ENCODE measurements around the gene OR2T8.

OR2T8 gene

GRCh38 chr1:247914941-247915662, 5.0 kb upstream of the OR2T8 start:
- H2BK120ac ChIP-seq (ENCODE audit: low read depth, low read length) = no peak overlapping the region
- H3K27ac ChIP-seq (ENCODE audit: low read depth, low read length) = no peak overlapping the region
- no peak overlapping the region for H4K5ac ChIP-seq (ENCODE audit: low read length)
- no peaks in the 10 kb centered on the region for H3K4me1 ChIP-seq (ENCODE audit: control insufficient read depth, low read depth, low read length)
- H2BK5ac ChIP-seq (ENCODE audit: low read length) = no peak overlapping the region
- no peak overlapping the region for H4K8ac ChIP-seq (ENCODE audit: low read depth, low read length)
- H3K4me2 ChIP-seq (ENCODE audit: low read length) = no peak overlapping the region
- H3K4me3 ChIP-seq (ENCODE audit: low read length) = no peak overlapping the region
- no peak overlapping the region for H3K56ac ChIP-seq (ENCODE audit: low read length)
- no peak overlapping the region for H3K9ac ChIP-seq (ENCODE audit: low read length)
- no peaks in the 10 kb centered on the region for H3K79me1 ChIP-seq (ENCODE audit: low read length)
- no peak overlapping the region for H3K18ac ChIP-seq (ENCODE audit: low read length)
- H2BK15ac ChIP-seq (replicated peaks; ENCODE audit: low read depth) = no peak overlapping the region
- no peaks in the 10 kb centered on the region for H3K27me3 ChIP-seq (ENCODE audit: insufficient read depth, low read length, poor library complexity)
- no peak overlapping the region for H3K23ac ChIP-seq (ENCODE audit: low read length)
- no peak overlapping the region for H3K4ac ChIP-seq (ENCODE audit: low read depth, low read length)
- no peaks in the 10 kb centered on the region for H3K79me2 ChIP-seq (ENCODE audit: control insufficient read depth, insufficient read depth, low read length)
- H3K36me3 ChIP-seq (ENCODE audit: control insufficient read depth, insufficient read depth, low read length) = no peaks in the 10 kb centered on the region
- H2AK5ac ChIP-seq (ENCODE audit: low read length) = no peak overlapping the region
- DNase-seq = no peak
- WGBS (ENCODE audit: extremely low coverage, insufficient coverage, low lambda C conversion rate) = no CpG with 5 or more reads among the region's 4 CpGs

GRCh38 chr1:247923941-247924340, 3.9 kb downstream of the OR2T8 start:
- Histone ChIP-seq H4K5ac (ENCODE audit: low read length) (no peak overlapping the region), H3K79me2 (ENCODE audit: control insufficient read depth, insufficient read depth, low read length) (no peaks in the 10 kb centered on the region), H2BK15ac (replicated peaks; ENCODE audit: low read depth) (no peak overlapping the region), H3K18ac (ENCODE audit: low read length) (no peak overlapping the region), H3K36me3 (ENCODE audit: control insufficient read depth, insufficient read depth, low read length) (no peaks in the 10 kb centered on the region), H3K4me3 (ENCODE audit: low read length) (no peak overlapping the region), H3K4me1 (ENCODE audit: control insufficient read depth, low read depth, low read length) (no peaks in the 10 kb centered on the region), H3K9ac (ENCODE audit: low read length) (no peak overlapping the region), H2AK5ac (ENCODE audit: low read length) (no peak overlapping the region), H2BK120ac (ENCODE audit: low read depth, low read length) (no peak overlapping the region), H4K8ac (ENCODE audit: low read depth, low read length) (no peak overlapping the region), H3K56ac (ENCODE audit: low read length) (no peak overlapping the region), H3K79me1 (ENCODE audit: low read length) (no peaks in the 10 kb centered on the region), H3K4me2 (ENCODE audit: low read length) (no peak overlapping the region), H2BK5ac (ENCODE audit: low read length) (no peak overlapping the region), H3K27me3 (ENCODE audit: insufficient read depth, low read length, poor library complexity) (no peaks in the 10 kb centered on the region), H3K23ac (ENCODE audit: low read length) (no peak overlapping the region), H3K27ac (ENCODE audit: low read depth, low read length) (no peak overlapping the region), H3K4ac (ENCODE audit: low read depth, low read length) (no peak overlapping the region)
- WGBS (ENCODE audit: extremely low coverage, insufficient coverage, low lambda C conversion rate) = no CpG with 5 or more reads among the region's 3 CpGs
- DNase-seq = peak; percentile 14

DNA sequence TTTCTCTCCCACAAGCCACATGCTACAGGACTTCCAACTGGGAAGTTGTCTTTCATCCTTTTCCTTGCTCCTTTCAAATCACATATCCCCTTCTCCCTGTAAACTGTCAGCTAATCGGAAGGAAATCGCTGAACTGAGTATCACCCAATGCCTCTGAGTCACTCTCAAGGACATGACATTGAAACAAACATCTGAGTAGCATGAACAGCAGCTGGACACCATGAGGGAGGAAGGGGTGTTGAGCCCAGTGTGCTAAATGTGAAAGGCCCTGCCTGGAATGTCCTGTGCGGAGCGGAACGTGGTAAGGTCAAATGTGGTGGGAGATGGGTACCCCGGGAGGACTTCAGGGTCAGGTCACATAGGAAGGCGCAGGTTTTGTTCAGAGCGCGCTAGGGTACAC, 4.8 kb downstream of the OR2T8 start, which contains the start of gene OR2AJ1:
TSS of gene OR2AJ1 (plus strand) at position 22 of the 400 bp plus-strand sequence. CDS start 8,880 bp downstream, outside the sequence.
- no peaks in the 10 kb centered on the region for H3K4me1 ChIP-seq (ENCODE audit: control insufficient read depth, low read depth, low read length)
- H2BK5ac ChIP-seq (ENCODE audit: low read length) = no peak within 1 kb of the TSS
- no peaks in the 10 kb centered on the region for H3K79me1 ChIP-seq (ENCODE audit: low read length)
- no peaks in the 10 kb centered on the region for H3K79me2 ChIP-seq (ENCODE audit: control insufficient read depth, insufficient read depth, low read length)
- H3K9ac ChIP-seq (ENCODE audit: low read length) = no peak within 1 kb of the TSS
- no peak within 1 kb of the TSS for H3K4me3 ChIP-seq (ENCODE audit: low read length)
- no peak within 1 kb of the TSS for H3K23ac ChIP-seq (ENCODE audit: low read length)
- no peak within 1 kb of the TSS for H3K56ac ChIP-seq (ENCODE audit: low read length)
- H3K18ac ChIP-seq (ENCODE audit: low read length) = no peak within 1 kb of the TSS
- H2AK5ac ChIP-seq (ENCODE audit: low read length) = no peak within 1 kb of the TSS
- no peak within 1 kb of the TSS for H3K27ac ChIP-seq (ENCODE audit: low read depth, low read length)
- H4K5ac ChIP-seq (ENCODE audit: low read length) = no peak within 1 kb of the TSS
- no peaks in the 10 kb centered on the region for H3K27me3 ChIP-seq (ENCODE audit: insufficient read depth, low read length, poor library complexity)
- no peak within 1 kb of the TSS for H3K4ac ChIP-seq (ENCODE audit: low read depth, low read length)
- H4K8ac ChIP-seq (ENCODE audit: low read depth, low read length) = no peak within 1 kb of the TSS
- no peak within 1 kb of the TSS for H2BK15ac ChIP-seq (replicated peaks; ENCODE audit: low read depth)
- H2BK120ac ChIP-seq (ENCODE audit: low read depth, low read length) = no peak within 1 kb of the TSS
- DNase-seq = no peak
- H3K4me2 ChIP-seq (ENCODE audit: low read length) = no peak within 1 kb of the TSS
- no peaks in the 10 kb centered on the region for H3K36me3 ChIP-seq (ENCODE audit: control insufficient read depth, insufficient read depth, low read length)
- WGBS (ENCODE audit: extremely low coverage, insufficient coverage, low lambda C conversion rate) = no CpG with 5 or more reads among the region's 9 CpGs

- Histone ChIP-seq H3K9ac (ENCODE audit: low read length) (no peak overlapping the region), H3K4ac (ENCODE audit: low read depth, low read length) (no peak overlapping the region), H4K8ac (ENCODE audit: low read depth, low read length) (no peak overlapping the region), H3K4me2 (ENCODE audit: low read length) (no peak overlapping the region), H3K4me3 (ENCODE audit: low read length) (no peak overlapping the region), H2AK5ac (ENCODE audit: low read length) (no peak overlapping the region), H4K5ac (ENCODE audit: low read length) (no peak overlapping the region), H3K4me1 (ENCODE audit: control insufficient read depth, low read depth, low read length) (no peaks in the 10 kb centered on the region), H3K27me3 (ENCODE audit: insufficient read depth, low read length, poor library complexity) (no peaks in the 10 kb centered on the region), H3K56ac (ENCODE audit: low read length) (no peak overlapping the region), H3K79me1 (ENCODE audit: low read length) (no peaks in the 10 kb centered on the region), H3K36me3 (ENCODE audit: control insufficient read depth, insufficient read depth, low read length) (no peaks in the 10 kb centered on the region), H3K23ac (ENCODE audit: low read length) (no peak overlapping the region), H3K79me2 (ENCODE audit: control insufficient read depth, insufficient read depth, low read length) (no peaks in the 10 kb centered on the region), H3K27ac (ENCODE audit: low read depth, low read length) (no peak overlapping the region), H2BK15ac (replicated peaks; ENCODE audit: low read depth) (no peak overlapping the region), H2BK120ac (ENCODE audit: low read depth, low read length) (no peak overlapping the region), H2BK5ac (ENCODE audit: low read length) (no peak overlapping the region), H3K18ac (ENCODE audit: low read length) (no peak overlapping the region)
- no CpG with 5 or more reads among the region's 8 CpGs for WGBS (ENCODE audit: extremely low coverage, insufficient coverage, low lambda C conversion rate)
- no peak for DNase-seq
Observed at GRCh38 chr1:247933989-247934388, 13.9 kb downstream of the OR2T8 start.

DNA sequence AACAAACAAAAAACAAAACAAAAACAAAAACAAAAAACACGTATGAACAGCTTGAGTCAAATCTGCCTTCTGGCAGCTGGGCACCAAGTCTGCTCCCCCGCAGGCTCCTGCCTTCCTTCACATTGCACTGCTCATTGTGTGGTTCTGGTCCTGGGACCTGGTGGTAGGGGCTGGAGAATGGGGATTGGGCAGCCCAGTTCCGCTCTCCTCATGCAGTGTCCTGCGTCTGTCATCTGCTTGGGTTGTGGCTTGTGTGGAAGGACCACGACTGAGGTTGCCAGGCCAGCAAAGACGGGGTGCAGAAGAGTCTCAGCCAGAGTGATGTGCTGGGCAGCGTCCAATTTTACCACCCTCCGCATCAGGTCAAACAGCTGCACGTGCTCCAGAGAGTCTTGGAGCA, 15.7 kb downstream of the OR2T8 start:
- no peak overlapping the region for H3K9ac ChIP-seq (ENCODE audit: low read length)
- H3K4me1 ChIP-seq (ENCODE audit: control insufficient read depth, low read depth, low read length) = no peaks in the 10 kb centered on the region
- no peak overlapping the region for H4K5ac ChIP-seq (ENCODE audit: low read length)
- no peak overlapping the region for H4K8ac ChIP-seq (ENCODE audit: low read depth, low read length)
- no peak overlapping the region for H3K4ac ChIP-seq (ENCODE audit: low read depth, low read length)
- DNase-seq = no peak
- H3K4me2 ChIP-seq (ENCODE audit: low read length) = no peak overlapping the region
- WGBS (ENCODE audit: extremely low coverage, insufficient coverage, low lambda C conversion rate) = no CpG with 5 or more reads among the region's 9 CpGs
- H3K23ac ChIP-seq (ENCODE audit: low read length) = no peak overlapping the region
- no peaks in the 10 kb centered on the region for H3K79me1 ChIP-seq (ENCODE audit: low read length)
- H3K79me2 ChIP-seq (ENCODE audit: control insufficient read depth, insufficient read depth, low read length) = no peaks in the 10 kb centered on the region
- no peak overlapping the region for H2BK15ac ChIP-seq (replicated peaks; ENCODE audit: low read depth)
- no peak overlapping the region for H3K56ac ChIP-seq (ENCODE audit: low read length)
- H3K18ac ChIP-seq (ENCODE audit: low read length) = no peak overlapping the region
- no peak overlapping the region for H2AK5ac ChIP-seq (ENCODE audit: low read length)
- no peak overlapping the region for H2BK120ac ChIP-seq (ENCODE audit: low read depth, low read length)
- no peak overlapping the region for H3K4me3 ChIP-seq (ENCODE audit: low read length)
- H2BK5ac ChIP-seq (ENCODE audit: low read length) = no peak overlapping the region
- H3K27ac ChIP-seq (ENCODE audit: low read depth, low read length) = no peak overlapping the region
- no peaks in the 10 kb centered on the region for H3K36me3 ChIP-seq (ENCODE audit: control insufficient read depth, insufficient read depth, low read length)
- no peaks in the 10 kb centered on the region for H3K27me3 ChIP-seq (ENCODE audit: insufficient read depth, low read length, poor library complexity)

DNA sequence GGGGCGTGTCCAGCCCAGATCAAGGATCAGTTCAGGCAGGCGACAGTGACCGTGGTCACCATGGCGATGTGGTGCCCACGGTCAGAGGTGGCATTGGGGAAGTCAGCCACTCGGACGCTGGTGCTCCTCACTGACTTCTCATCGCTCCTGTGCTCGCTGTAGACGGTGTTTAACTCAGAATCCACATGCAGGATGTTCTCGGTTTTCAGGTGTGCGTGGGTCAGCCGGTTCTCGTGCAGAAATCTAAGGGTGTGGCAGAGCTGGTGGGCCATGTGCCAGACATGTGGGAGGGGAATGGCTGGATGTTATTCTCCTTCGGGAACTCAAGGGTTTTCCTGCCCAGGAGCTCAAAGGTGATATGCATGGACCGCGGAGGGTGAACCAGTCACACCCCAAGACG, 16.4 kb downstream of the OR2T8 start:
- no peak overlapping the region for H3K23ac ChIP-seq (ENCODE audit: low read length)
- no peak overlapping the region for H2AK5ac ChIP-seq (ENCODE audit: low read length)
- no peak overlapping the region for H3K56ac ChIP-seq (ENCODE audit: low read length)
- no peak overlapping the region for H3K27ac ChIP-seq (ENCODE audit: low read depth, low read length)
- H3K9ac ChIP-seq (ENCODE audit: low read length) = no peak overlapping the region
- H2BK5ac ChIP-seq (ENCODE audit: low read length) = no peak overlapping the region
- no peak overlapping the region for H3K18ac ChIP-seq (ENCODE audit: low read length)
- no peaks in the 10 kb centered on the region for H3K79me1 ChIP-seq (ENCODE audit: low read length)
- H3K27me3 ChIP-seq (ENCODE audit: insufficient read depth, low read length, poor library complexity) = no peaks in the 10 kb centered on the region
- H3K4ac ChIP-seq (ENCODE audit: low read depth, low read length) = no peak overlapping the region
- no peak for DNase-seq
- no CpG with 5 or more reads among the region's 18 CpGs for WGBS (ENCODE audit: extremely low coverage, insufficient coverage, low lambda C conversion rate)
- no peak overlapping the region for H3K4me2 ChIP-seq (ENCODE audit: low read length)
- no peaks in the 10 kb centered on the region for H3K79me2 ChIP-seq (ENCODE audit: control insufficient read depth, insufficient read depth, low read length)
- no peak overlapping the region for H4K8ac ChIP-seq (ENCODE audit: low read depth, low read length)
- H2BK120ac ChIP-seq (ENCODE audit: low read depth, low read length) = no peak overlapping the region
- no peak overlapping the region for H4K5ac ChIP-seq (ENCODE audit: low read length)
- no peak overlapping the region for H3K4me3 ChIP-seq (ENCODE audit: low read length)
- no peaks in the 10 kb centered on the region for H3K36me3 ChIP-seq (ENCODE audit: control insufficient read depth, insufficient read depth, low read length)
- no peaks in the 10 kb centered on the region for H3K4me1 ChIP-seq (ENCODE audit: control insufficient read depth, low read depth, low read length)
- no peak overlapping the region for H2BK15ac ChIP-seq (replicated peaks; ENCODE audit: low read depth)
